Left ventricle myocardium inferior (tissue), 1 donor: ENCODE results near the gene SLC19A1. TPM values are rescaled to one million over a fixed set of nuclear protein-coding genes. Genes with fewer than 3 reads are reported as not detected.

Source experiments
- DNase-seq: peaks from one replicate; pipeline ENCODE4 v3.0.0-alpha.2; 2020
- H3K27ac ChIP-seq: fragments of 200-600 bp; replicated peaks from 2 replicates; pipeline ENCODE4 v1.8.0; 2021
- H3K27me3 ChIP-seq: fragments of 200-600 bp; 2 replicates; pipeline ENCODE4 v1.8.0; 2021; ENCODE audit warnings: low read depth
- H3K36me3 ChIP-seq: fragments of 200-600 bp; 2 replicates; pipeline ENCODE4 v1.8.0; 2021
- H3K4me1 ChIP-seq: fragments of 200-600 bp; 2 replicates; pipeline ENCODE4 v1.8.0; 2021
- H3K4me3 ChIP-seq: fragments of 200-600 bp; 2 replicates; pipeline ENCODE4 v1.8.0; 2021; ENCODE audit warnings: mild to moderate bottlenecking, moderate library complexity
- H3K9me3 ChIP-seq: fragments of 200-600 bp; replicated peaks from 2 replicates; pipeline ENCODE4 v1.8.0; 2021
- CTCF ChIP-seq: fragments of 200-600 bp; IDR thresholded peaks from 2 replicates; pipeline ENCODE4 v1.8.0; 2021; ENCODE audit warnings: antibody characterized with exemption, mild to moderate bottlenecking, borderline replicate concordance
- intact Hi-C: fragments of 100-400 bp; cut with micrococcal nuclease; formaldehyde crosslinking; loops from one replicate; pipeline ENCODE4 v1.11.0; 2022
- total RNA-seq: library from RNA; stranded (reverse); fragmentation: NEBNext Ultra II Directional; extraction: Animal tissue kit (Norgen Biotek cat#: 25700); gene quantifications from one replicate; pipeline ENCODE4 v1.2.1, GENCODE V29; 2021
- donor health status: DM: no; HTN: yes; CAD: no; lungs with severe emphysema.

SLC19A1 gene
- total RNA-seq, 1 donor from 2014 or later: 4.9 TPM

GRCh38 chr21:45543710-45544448 is 1.6 kb upstream of the SLC19A1 start:
- DNase-seq: peak; percentile 11
- no peaks in the 10 kb centered on the region for H3K27me3 ChIP-seq
- H3K4me1 ChIP-seq: peaks cover 16% of the 10 kb centered on the region
- no peak overlapping the region for H3K4me3 ChIP-seq
- H3K27ac ChIP-seq: no peak overlapping the region
- H3K36me3 ChIP-seq: no peaks in the 10 kb centered on the region
- intact Hi-C loops: no loop called here
- no peak for TF ChIP-seq CTCF
- H3K9me3 ChIP-seq: no peaks in the 10 kb centered on the region

GRCh38 chr21:45543371-45543709 is 1.1 kb upstream of the SLC19A1 start:
- H3K36me3 ChIP-seq: no peaks in the 10 kb centered on the region
- H3K4me3 ChIP-seq: no peak overlapping the region
- H3K9me3 ChIP-seq: no peaks in the 10 kb centered on the region
- no peak overlapping the region for H3K27ac ChIP-seq
- H3K4me1 ChIP-seq: peaks cover 16% of the 10 kb centered on the region
- no peaks in the 10 kb centered on the region for H3K27me3 ChIP-seq
- TF ChIP-seq CTCF: no peak
- DNase-seq: peak; percentile 15
- intact Hi-C loops: no loop called here

- H3K9me3 ChIP-seq: no peaks in the 10 kb centered on the region
- H3K4me3 ChIP-seq: peak overlapping the region; percentile 74
- H3K27ac ChIP-seq: peak overlapping the region; percentile 40
- H3K27me3 ChIP-seq: no peaks in the 10 kb centered on the region
- intact Hi-C loops: no loop called here
- no peaks in the 10 kb centered on the region for H3K36me3 ChIP-seq
- peaks cover 16% of the 10 kb centered on the region for H3K4me1 ChIP-seq
- no peak for TF ChIP-seq CTCF
- peak; percentile 25 for DNase-seq
Observed at GRCh38 chr21:45542667-45543370, 579 bp upstream of the SLC19A1 start.

- H3K27ac ChIP-seq: peak overlapping the region; percentile 40
Observed at GRCh38 chr21:45541221-45542039, 810 bp downstream of the SLC19A1 start.

More at GRCh38 chr21:45541221-45542039, 810 bp downstream of the SLC19A1 start:
- Histone ChIP-seq H3K4me1 (peaks cover 16% of the 10 kb centered on the region), H3K9me3 (no peaks in the 10 kb centered on the region), H3K27me3 (no peaks in the 10 kb centered on the region), H3K4me3 (peak overlapping the region; percentile 74), H3K36me3 (no peaks in the 10 kb centered on the region)
- peak; percentile 80 for DNase-seq
- intact Hi-C loops: no loop called here
- no peak for TF ChIP-seq CTCF
